BJ (cell line): ENCODE measurements around the gene RASGRP1. TPM values are rescaled to one million over a fixed set of nuclear protein-coding genes. Genes with fewer than 3 reads are reported as not detected.

Source experiments
- CTCF ChIA-PET: fragments of 350-600 bp; formaldehyde crosslinking; extraction: SDS; loops from one replicate; lab custom pipeline; 2021; ENCODE audit warnings: antibody characterized with exemption, inconsistent platforms; lab: Yijun Ruan, JAX
- POLR2A ChIA-PET: fragments of 300-600 bp; sonication (Branson Sonifier 250); formaldehyde crosslinking; extraction: SDS; loops from one replicate; lab custom pipeline; 2021; ENCODE audit warnings: antibody characterized with exemption; lab: Charles Lee
- DNase-seq: peaks from one replicate; pipeline ENCODE4 v3.0.0-alpha.2; 2011; ENCODE audit warnings: low read depth
- H3K27me3 ChIP-seq: 2 replicates; pipeline ENCODE4 v1.6.0; 2011; ENCODE audit warnings: low read length; ENCODE audit not compliant: control insufficient read depth, insufficient read depth
- H3K36me3 ChIP-seq: 2 replicates; pipeline ENCODE4 v1.5.1; 2011; ENCODE audit warnings: low read length; ENCODE audit not compliant: control insufficient read depth, insufficient read depth
- H3K4me3 ChIP-seq: 2 replicates; pipeline ENCODE4 v1.5.1; 2011; ENCODE audit warnings: low read depth, mild to moderate bottlenecking, control low read depth, low read length
- polyA plus RNA-seq: library from polyadenylated mRNA; depleted of rRNA; stranded (reverse); fragments of >200 nt; gene quantifications from 2 replicates; pipeline ENCODE4 v1.2.3, GENCODE V29; 2011
- TF ChIP-seq, protein P1 (sequence below): IDR thresholded peaks from 2 replicates; pipeline ENCODE4 v1.5.1; 2011; ENCODE audit warnings: low read depth, mild to moderate bottlenecking, control low read depth, inconsistent platforms, low read length, moderate library complexity; ENCODE audit not compliant: insufficient read depth

The RASGRP1 gene
- polyA plus RNA-seq, 1 experiment, result 4.3 TPM

DNA sequence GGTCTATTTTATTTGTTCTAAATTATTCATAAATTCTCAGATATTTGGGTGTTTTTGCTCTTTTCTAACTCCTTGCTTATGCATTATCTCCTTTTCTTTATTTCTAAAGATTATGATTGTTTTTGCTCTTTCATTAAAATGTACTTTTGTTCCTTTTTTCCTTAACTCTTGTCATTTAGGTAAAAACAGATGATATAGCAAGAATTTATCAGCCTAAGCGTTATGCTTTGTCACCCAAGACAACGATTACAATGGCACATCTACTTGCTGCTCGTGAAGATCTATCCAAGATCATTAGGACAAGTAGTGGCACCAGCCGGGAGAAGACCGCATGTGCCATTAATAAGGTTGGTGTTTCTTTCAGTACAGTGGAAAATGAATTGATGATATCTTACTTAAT is 83.5 kb downstream of the RASGRP1 start:
- Histone ChIP-seq H3K27me3 (no peaks in the 10 kb centered on the region), H3K4me3 (no peak overlapping the region), H3K36me3 (no peaks in the 10 kb centered on the region)
- ChIA-PET CTCF (interaction anchor here (1.0 kb wide), 1 partner anchor 210 kb away, joined by 3 read pairs; no protein-coding TSS in a partner anchor), POLR2A (no interaction called here)
- TF ChIP-seq, protein P1, sequence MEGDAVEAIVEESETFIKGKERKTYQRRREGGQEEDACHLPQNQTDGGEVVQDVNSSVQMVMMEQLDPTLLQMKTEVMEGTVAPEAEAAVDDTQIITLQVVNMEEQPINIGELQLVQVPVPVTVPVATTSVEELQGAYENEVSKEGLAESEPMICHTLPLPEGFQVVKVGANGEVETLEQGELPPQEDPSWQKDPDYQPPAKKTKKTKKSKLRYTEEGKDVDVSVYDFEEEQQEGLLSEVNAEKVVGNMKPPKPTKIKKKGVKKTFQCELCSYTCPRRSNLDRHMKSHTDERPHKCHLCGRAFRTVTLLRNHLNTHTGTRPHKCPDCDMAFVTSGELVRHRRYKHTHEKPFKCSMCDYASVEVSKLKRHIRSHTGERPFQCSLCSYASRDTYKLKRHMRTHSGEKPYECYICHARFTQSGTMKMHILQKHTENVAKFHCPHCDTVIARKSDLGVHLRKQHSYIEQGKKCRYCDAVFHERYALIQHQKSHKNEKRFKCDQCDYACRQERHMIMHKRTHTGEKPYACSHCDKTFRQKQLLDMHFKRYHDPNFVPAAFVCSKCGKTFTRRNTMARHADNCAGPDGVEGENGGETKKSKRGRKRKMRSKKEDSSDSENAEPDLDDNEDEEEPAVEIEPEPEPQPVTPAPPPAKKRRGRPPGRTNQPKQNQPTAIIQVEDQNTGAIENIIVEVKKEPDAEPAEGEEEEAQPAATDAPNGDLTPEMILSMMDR, result no peak
- DNase-seq, result no peak

DNA sequence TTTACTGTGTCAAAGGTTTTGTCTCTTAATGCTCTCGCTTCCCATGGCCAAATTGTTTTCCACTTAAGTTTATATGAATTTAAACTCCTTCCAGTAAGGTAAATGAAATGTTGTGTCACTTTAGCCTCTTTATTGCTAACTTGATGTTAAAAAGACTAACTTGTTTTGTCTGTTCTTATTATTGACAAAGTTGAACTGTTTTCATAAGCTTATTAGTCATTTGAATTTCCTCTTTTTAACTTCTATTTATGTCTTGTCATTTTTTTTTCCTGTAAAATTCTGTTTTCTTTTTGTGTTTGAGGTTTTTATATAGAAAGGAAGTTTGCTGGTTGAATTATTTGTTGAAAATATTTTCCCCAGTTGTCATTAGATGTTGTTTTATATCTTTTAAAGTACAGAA is 84.9 kb downstream of the RASGRP1 start:
- TF ChIP-seq, protein P1, result no peak
- POLR2A ChIA-PET, result interaction anchor here (0.7 kb wide), 2 partner anchors 10 to 45 kb away, joined by 3 to 6 read pairs; no protein-coding TSS in a partner anchor

DNA sequence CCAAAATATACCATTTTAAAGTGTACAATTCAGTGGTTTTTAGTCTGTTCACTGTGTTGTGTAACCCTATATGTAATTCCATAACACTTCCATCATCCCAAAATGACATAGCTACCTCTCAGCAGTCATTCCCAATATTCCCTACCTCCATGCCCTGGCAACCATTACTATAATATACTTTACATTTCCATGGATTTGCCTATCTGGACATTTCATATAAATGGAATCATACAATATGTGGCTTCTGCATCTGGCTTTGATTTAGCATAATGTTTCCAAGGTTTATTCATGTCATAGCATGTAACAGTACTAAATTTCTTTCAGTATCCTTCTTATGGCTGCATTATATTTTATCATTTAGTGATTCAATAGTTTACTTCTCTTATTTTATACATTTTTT is 85.3 kb downstream of the RASGRP1 start:
- DNase-seq, result no peak
- ChIA-PET POLR2A (interaction anchor here (0.7 kb wide), 1 partner anchor 10 kb away, joined by 3 read pairs; no protein-coding TSS in a partner anchor), CTCF (interaction anchor here (3.1 to 5.7 kb wide), 2 partner anchors 85 to 204 kb away, joined by 10 to 50 read pairs; partner anchors contain the start of gene RASGRP1)
- Histone ChIP-seq H3K27me3 (no peaks in the 10 kb centered on the region), H3K4me3 (no peak overlapping the region), H3K36me3 (peaks cover 1% of the 10 kb centered on the region; the same call in 1 of the 2 replicates)
- TF ChIP-seq, protein P1, result no peak

More for the DNA sequence above, 84.9 kb downstream of the RASGRP1 start:
- H3K36me3 ChIP-seq, result peaks cover 1% of the 10 kb centered on the region; the same call in 1 of the 2 replicates
- no peaks in the 10 kb centered on the region for H3K27me3 ChIP-seq
- no peak for DNase-seq
- no peak overlapping the region for H3K4me3 ChIP-seq
- CTCF ChIA-PET, result no interaction called here

DNA sequence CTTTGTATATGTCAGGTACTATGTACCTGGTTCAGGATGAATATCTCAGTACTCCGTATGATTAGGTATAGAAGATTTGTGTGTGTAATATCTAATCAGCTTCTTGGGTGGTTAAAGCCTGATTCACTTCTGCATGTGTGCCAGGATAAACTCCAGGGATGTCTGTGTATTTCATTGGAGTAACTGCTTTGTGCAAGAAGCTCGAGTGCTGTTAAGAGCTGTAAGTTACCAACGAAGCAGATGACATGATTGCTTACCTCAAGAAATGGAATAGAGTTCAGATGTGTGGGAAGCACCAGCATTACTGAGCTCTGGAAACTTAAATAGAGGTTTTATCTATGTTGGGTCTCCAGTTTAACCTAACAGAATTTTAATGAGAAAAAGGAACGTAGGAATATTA is 87.0 kb downstream of the RASGRP1 start:
- DNase-seq, result no peak
- Histone ChIP-seq H3K36me3 (peaks cover 1% of the 10 kb centered on the region; the same call in 1 of the 2 replicates), H3K4me3 (no peak overlapping the region), H3K27me3 (no peaks in the 10 kb centered on the region)
- CTCF ChIA-PET, result interaction anchor here (0.8 to 5.7 kb wide), 4 partner anchors 37 to 206 kb away, joined by 4 to 50 read pairs (median 7); partner anchors contain the start of gene RASGRP1
- TF ChIP-seq, protein P1, result no peak
- POLR2A ChIA-PET, result no interaction called here

DNA sequence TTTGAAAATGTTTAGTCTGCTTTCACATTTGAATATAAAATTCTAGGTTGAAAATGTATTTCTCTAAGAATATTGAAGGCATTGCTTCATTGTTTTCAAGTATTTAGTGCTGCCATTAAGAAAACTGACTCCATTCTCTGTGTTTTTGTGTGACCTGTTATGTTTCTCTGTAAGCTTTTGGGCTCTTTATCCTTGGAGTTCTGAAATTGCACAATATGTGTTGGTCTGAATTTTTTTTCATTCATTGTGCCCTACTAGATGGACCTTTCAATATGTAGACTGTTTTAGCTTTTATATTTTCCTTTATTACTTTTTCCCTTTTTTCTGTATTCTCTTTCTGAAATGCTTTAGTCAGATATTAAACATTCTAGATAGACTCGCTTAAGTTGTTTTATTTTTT is 88.5 kb downstream of the RASGRP1 start:
- Histone ChIP-seq H3K4me3 (no peak overlapping the region), H3K36me3 (peaks cover 1% of the 10 kb centered on the region; the same call in 1 of the 2 replicates), H3K27me3 (no peaks in the 10 kb centered on the region)
- DNase-seq, result no peak
- TF ChIP-seq, protein P1, result no peak
- ChIA-PET CTCF (interaction anchor here (0.8 to 5.7 kb wide), 9 partner anchors 10 to 223 kb away, joined by 3 to 50 read pairs (median 4); partner anchors contain the start of gene RASGRP1), POLR2A (no interaction called here)
